AG04450 (cell line): ENCODE data around the gene GPR151. TPM values are rescaled to one million over a fixed set of nuclear protein-coding genes. Genes with fewer than 3 reads are reported as not detected.
A peak's percentile ranks its signal among the peaks of the same experiment; 100 is the strongest.

ENCODE experiments used
- CTCF ChIA-PET: fragments of 300-600, 350-600 bp; formaldehyde crosslinking; extraction: SDS; loops from one replicate; lab custom pipeline; 2022; ENCODE audit warnings: antibody characterized with exemption, inconsistent platforms; lab: Charles Lee
- POLR2A ChIA-PET: fragments of 350-600 bp; formaldehyde crosslinking; extraction: SDS; loops from one replicate; lab custom pipeline; 2021; ENCODE audit warnings: antibody characterized with exemption, inconsistent platforms; lab: Yijun Ruan, JAX
- DNase-seq: peaks from one replicate; pipeline ENCODE4 v3.0.0-alpha.2; 2011; ENCODE audit warnings: low read depth, low spot score
- H3K27ac ChIP-seq: one replicate; pipeline ENCODE4 v1.5.1; 2012; ENCODE audit warnings: low read depth, low read length, control low read depth
- H3K27me3 ChIP-seq: one replicate; pipeline ENCODE4 v1.6.0; 2012; ENCODE audit warnings: low read length; ENCODE audit not compliant: control insufficient read depth, insufficient read depth
- H3K4me3 ChIP-seq: 2 replicates; pipeline ENCODE4 v1.5.1; 2011; ENCODE audit warnings: mild to moderate bottlenecking, low read depth, low read length, control low read depth
- H3K9me3 ChIP-seq: 2 replicates; pipeline ENCODE4 v1.5.1; 2012; ENCODE audit warnings: low read length; ENCODE audit not compliant: control insufficient read depth, insufficient read depth
- CTCF ChIP-seq: IDR thresholded peaks from 2 replicates; pipeline ENCODE4 v1.5.1; 2011; ENCODE audit warnings: low read depth, low read length, control low read depth, inconsistent platforms
- polyA plus RNA-seq: library from polyadenylated mRNA; depleted of rRNA; stranded (reverse); fragments of >200 nt; gene quantifications from 2 replicates; pipeline ENCODE4 v1.2.3, GENCODE V29; 2011

GPR151 gene
- polyA plus RNA-seq, 1 experiment, result not detected

- no peaks in the 10 kb centered on the region for H3K9me3 ChIP-seq
- no peak for DNase-seq
- ChIA-PET POLR2A (no interaction called here), CTCF (interaction anchor here (1.3 to 6.9 kb wide), 4 partner anchors 12 to 658 kb away, joined by 4 to 140 read pairs (median 57); no protein-coding TSS in a partner anchor)
- TF ChIP-seq CTCF, result no peak
- H3K27ac ChIP-seq, result no peak overlapping the region
- no peaks in the 10 kb centered on the region for H3K27me3 ChIP-seq
- no peak overlapping the region for H3K4me3 ChIP-seq
Measured at GRCh38 chr5:146529984-146530383, 14.0 kb upstream of the GPR151 start.

DNA sequence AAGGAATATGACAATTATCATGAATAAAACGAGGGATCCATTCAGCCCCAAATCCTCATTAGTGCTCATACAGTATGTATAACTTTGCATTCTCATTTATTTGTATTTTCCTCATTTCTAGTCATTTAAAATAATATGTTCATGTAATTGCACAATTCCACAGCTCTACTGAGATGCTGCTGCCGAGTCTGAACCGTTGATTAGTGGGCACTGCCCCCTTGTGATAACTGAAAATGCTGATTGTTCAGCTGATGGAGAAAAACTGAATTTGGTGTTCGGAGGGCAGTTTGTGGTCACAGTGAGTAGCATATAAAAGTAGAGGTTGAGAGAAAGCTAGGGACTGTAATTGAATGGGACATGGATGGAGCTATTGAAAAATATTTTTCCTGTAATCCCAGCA is 12.2 kb upstream of the GPR151 start:
- TF ChIP-seq CTCF, result peak; percentile 16; the same call in 1 of the 2 replicates
- ChIA-PET POLR2A (no interaction called here), CTCF (interaction anchor here (0.6 to 2.1 kb wide), 7 partner anchors 12 to 1050 kb away, joined by 3 to 14 read pairs (median 3); partner anchors contain the start of gene GPR151)
- no peaks in the 10 kb centered on the region for H3K27me3 ChIP-seq
- no peak overlapping the region for H3K27ac ChIP-seq
- H3K4me3 ChIP-seq, result no peak overlapping the region
- H3K9me3 ChIP-seq, result no peaks in the 10 kb centered on the region
- no peak for DNase-seq

DNA sequence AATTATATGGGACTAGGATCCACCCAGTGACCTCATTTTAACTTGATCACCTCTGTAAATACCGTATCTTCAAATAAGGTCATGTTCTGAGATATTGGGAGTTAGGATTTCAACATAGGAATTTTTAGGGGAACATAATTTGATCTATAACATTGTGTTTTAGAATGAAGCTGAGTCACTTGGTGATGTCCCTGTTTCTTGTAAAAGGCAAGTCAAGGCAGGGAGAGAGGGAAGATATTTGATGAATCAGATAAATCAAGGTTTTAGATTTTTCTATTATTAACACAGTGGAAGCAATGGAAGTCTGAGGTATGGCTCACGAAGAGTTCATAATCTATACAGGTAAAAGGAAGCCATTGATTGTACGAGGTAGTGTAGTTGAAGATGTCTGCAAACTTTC is 11.8 kb upstream of the GPR151 start:
- no peaks in the 10 kb centered on the region for H3K9me3 ChIP-seq
- no peak for TF ChIP-seq CTCF
- ChIA-PET POLR2A (no interaction called here), CTCF (interaction anchor here (0.5 to 2.1 kb wide), 6 partner anchors 11 to 1049 kb away, joined by 3 to 14 read pairs (median 4); partner anchors contain the start of gene GPR151)
- no peak overlapping the region for H3K4me3 ChIP-seq
- no peak for DNase-seq
- H3K27me3 ChIP-seq, result no peaks in the 10 kb centered on the region
- no peak overlapping the region for H3K27ac ChIP-seq

- no peak overlapping the region for H3K27ac ChIP-seq
- H3K27me3 ChIP-seq, result no peaks in the 10 kb centered on the region
- ChIA-PET CTCF (interaction anchor here (0.6 to 2.7 kb wide), 3 partner anchors 10 to 21 kb away, joined by 3 to 17 read pairs (median 3); no protein-coding TSS in a partner anchor), POLR2A (no interaction called here)
- no peak for TF ChIP-seq CTCF
- no peaks in the 10 kb centered on the region for H3K9me3 ChIP-seq
- no peak for DNase-seq
- H3K4me3 ChIP-seq, result no peak overlapping the region
Measured at GRCh38 chr5:146523698-146524097, 7.7 kb upstream of the GPR151 start.

GRCh38 chr5:146521403-146522106 is 5.6 kb upstream of the GPR151 start:
- DNase-seq, result no peak
- H3K27ac ChIP-seq, result no peak overlapping the region
- H3K9me3 ChIP-seq, result no peaks in the 10 kb centered on the region
- CTCF ChIA-PET, result interaction anchor here (1.3 to 2.2 kb wide), 5 partner anchors 9 to 444 kb away, joined by 3 to 21 read pairs (median 6); no protein-coding TSS in a partner anchor
- TF ChIP-seq CTCF, result no peak
- H3K27me3 ChIP-seq, result no peaks in the 10 kb centered on the region
- POLR2A ChIA-PET, result no interaction called here
- no peak overlapping the region for H3K4me3 ChIP-seq
